Muscle layer of duodenum (tissue), 2 donors: ENCODE data around the gene MARK1.
"Not testable (repeated sequence)": the region's sequence is repeated elsewhere in the genome, so short reads cannot be mapped to it uniquely, and the experiment has no call there.

Experiments
- H3K27ac ChIP-seq: one replicate; pipeline ENCODE4 v1.7.0; 2013; ENCODE audit warnings: mild to moderate bottlenecking, low read length
- H3K27me3 ChIP-seq: one replicate; pipeline ENCODE4 v1.7.0; 2013; ENCODE audit warnings: low read depth, mild to moderate bottlenecking, control low read depth, low read length
- H3K36me3 ChIP-seq, 2 donors: one replicate each; pipeline ENCODE4 v1.7.0; 2013; ENCODE audit warnings: low read length in 2 of 2, control low read depth in 1 of 2, mild to moderate bottlenecking in 1 of 2; ENCODE audit not compliant: insufficient read depth in 2 of 2, control insufficient read depth in 1 of 2
- H3K4me1 ChIP-seq, 2 donors: one replicate each; pipeline ENCODE4 v1.7.0; 2013; ENCODE audit warnings: low read length in 2 of 2, mild to moderate bottlenecking in 2 of 2, control low read depth in 1 of 2, moderate library complexity in 1 of 2; ENCODE audit not compliant: insufficient read depth in 2 of 2, control insufficient read depth in 1 of 2
- H3K4me3 ChIP-seq, 2 donors: one replicate each; pipeline ENCODE4 v1.7.0; 2013; ENCODE audit warnings: low read length in 2 of 2, low read depth in 1 of 2, mild to moderate bottlenecking in 1 of 2
- H3K9me3 ChIP-seq, 2 donors: one replicate each; pipeline ENCODE4 v1.7.0; 2013; ENCODE audit warnings: low read length in 2 of 2, control low read depth in 1 of 2, mild to moderate bottlenecking in 1 of 2; ENCODE audit not compliant: control insufficient read depth in 1 of 2
- donor health status: healthy.

Gene MARK1

DNA sequence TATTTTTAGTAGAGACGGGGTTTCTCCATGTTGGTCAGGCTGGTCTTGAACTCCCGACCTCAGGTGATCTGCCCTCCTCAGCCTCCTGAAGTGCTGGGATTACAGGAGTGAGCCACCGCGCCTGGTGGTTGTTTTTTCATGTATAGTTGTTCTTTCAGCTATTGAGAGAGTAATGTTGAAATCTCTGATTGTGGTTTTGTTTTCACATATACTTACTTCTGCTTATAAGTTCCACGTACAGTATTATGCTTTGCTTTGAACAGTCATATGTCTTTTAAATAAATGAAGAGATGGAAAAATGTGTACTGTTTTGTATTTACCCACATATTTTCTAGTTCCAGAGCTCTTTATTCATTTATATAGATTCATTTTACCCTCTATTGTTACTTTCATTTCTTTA is 44.5 kb downstream of the MARK1 start:
- Histone ChIP-seq H3K9me3 (peaks cover 8 to 13% of the 10 kb centered on the region in 2 donors), H3K36me3 (no peaks in the 10 kb centered on the region), H3K4me1 (no peaks in the 10 kb centered on the region), H3K27me3 (no peaks in the 10 kb centered on the region), H3K27ac (no peak overlapping the region), H3K4me3 (no peak overlapping the region)

DNA sequence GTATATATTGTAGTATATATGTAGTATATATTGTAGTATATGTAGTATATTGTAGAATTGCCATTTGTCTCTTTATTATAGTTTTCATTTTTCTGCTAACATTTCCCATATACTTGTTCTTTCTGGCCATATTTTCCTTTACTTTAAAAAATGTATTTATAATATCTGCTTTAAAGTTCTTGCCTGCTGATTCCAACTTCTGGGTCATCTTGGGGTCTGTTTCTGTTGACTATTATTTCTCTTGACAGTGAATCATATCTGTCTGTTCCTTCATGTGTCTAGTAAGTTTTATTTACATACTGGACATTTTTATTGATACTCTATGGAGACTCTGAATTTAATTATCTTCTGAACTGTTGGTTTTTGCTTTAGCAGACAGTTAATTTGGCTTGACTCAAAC is 45.9 kb downstream of the MARK1 start:
- Histone ChIP-seq H3K4me3 (peak overlapping the region in 1 of 2 donors; percentile 2), H3K27ac (no peak overlapping the region), H3K27me3 (no peaks in the 10 kb centered on the region), H3K4me1 (no peaks in the 10 kb centered on the region), H3K9me3 (peaks cover 8 to 13% of the 10 kb centered on the region in 2 donors), H3K36me3 (no peaks in the 10 kb centered on the region)

DNA sequence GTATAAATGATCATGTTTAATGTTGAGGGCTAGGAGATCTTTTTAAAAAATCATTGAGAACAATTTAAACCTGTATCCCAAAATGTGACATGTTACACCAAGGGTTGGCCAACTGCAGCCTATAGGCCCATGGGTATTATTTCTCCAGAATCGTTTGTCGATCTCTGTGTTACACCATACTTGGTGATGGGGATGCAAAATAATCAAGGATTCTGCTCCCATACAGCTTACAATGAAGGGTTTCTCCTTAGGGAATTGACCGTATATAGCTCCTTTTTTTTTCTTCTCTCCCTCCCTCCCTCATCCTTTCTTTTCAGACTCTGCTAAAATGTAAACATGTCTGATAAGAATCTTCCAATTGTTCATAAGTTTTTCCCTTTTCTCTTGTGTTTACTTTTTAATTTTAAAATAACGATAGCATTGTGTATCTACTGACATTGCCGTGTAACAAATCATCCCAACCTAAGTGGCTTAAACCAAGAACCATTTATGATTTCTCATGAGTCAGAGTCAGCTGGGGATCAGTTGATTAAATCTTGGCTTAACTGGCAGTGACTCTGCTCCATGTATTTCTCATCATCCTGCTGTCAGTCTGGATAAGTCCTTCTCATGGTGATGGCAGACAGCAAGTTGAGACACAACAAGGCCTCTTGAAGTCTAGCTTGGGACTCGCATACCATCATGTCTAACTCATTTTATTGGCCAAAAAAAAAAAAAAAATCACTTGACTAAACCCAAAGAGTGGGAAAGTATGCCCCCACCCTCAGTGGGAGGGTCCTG is 48.0 kb downstream of the MARK1 start:
- Histone ChIP-seq H3K27ac (no peak overlapping the region), H3K4me3 (no peak overlapping the region), H3K9me3 (peaks cover 8 to 13% of the 10 kb centered on the region in 2 donors), H3K36me3 (no peaks in the 10 kb centered on the region), H3K4me1 (no peaks in the 10 kb centered on the region), H3K27me3 (no peaks in the 10 kb centered on the region)

DNA sequence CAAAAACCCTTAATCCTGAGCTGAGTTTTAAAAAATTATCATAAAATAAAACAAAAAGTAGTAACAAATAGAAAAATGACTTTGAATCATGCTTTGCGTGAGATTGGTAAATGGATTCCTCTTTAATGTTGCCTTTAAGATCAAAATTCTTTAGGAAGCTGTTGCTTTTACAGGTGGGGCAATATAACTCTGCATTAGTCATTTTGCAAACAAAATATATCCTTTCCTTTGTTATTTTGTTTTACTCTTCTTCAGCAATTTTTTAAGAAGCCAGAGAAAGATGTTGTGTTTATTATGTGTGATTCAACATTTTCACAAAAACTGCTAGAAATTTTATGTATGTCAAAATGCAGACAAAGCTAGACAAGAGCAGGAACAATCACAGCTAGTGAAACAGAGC is 50.0 kb downstream of the MARK1 start:
- H3K4me1 ChIP-seq, result no peaks in the 10 kb centered on the region
- no peak overlapping the region for H3K27ac ChIP-seq

DNA sequence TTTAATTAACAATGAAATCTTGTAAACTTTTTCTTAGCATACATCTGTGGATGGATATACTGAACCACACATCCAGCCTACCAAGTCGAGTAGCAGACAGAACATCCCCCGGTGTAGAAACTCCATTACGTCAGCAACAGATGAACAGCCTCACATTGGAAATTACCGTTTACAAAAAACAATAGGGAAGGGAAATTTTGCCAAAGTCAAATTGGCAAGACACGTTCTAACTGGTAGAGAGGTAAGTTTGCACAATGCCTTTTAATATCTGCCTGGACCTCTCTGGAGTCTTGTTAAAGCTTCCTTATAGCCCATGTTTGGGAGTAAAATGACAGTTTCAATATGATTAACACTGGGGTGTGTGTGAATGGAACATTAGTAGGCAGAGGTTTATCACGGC is 51.4 kb downstream of the MARK1 start:
- no peak overlapping the region for H3K4me3 ChIP-seq
- no peaks in the 10 kb centered on the region for H3K27me3 ChIP-seq
- no peaks in the 10 kb centered on the region for H3K36me3 ChIP-seq
- no peak overlapping the region for H3K27ac ChIP-seq
- H3K9me3 ChIP-seq, result peaks cover 5 to 8% of the 10 kb centered on the region in 2 donors
- H3K4me1 ChIP-seq, result no peaks in the 10 kb centered on the region

More for the DNA sequence above, 50.0 kb downstream of the MARK1 start:
- no peaks in the 10 kb centered on the region for H3K36me3 ChIP-seq
- H3K4me3 ChIP-seq, result no peak overlapping the region
- no peaks in the 10 kb centered on the region for H3K27me3 ChIP-seq
- peaks cover 8 to 13% of the 10 kb centered on the region in 2 donors for H3K9me3 ChIP-seq

DNA sequence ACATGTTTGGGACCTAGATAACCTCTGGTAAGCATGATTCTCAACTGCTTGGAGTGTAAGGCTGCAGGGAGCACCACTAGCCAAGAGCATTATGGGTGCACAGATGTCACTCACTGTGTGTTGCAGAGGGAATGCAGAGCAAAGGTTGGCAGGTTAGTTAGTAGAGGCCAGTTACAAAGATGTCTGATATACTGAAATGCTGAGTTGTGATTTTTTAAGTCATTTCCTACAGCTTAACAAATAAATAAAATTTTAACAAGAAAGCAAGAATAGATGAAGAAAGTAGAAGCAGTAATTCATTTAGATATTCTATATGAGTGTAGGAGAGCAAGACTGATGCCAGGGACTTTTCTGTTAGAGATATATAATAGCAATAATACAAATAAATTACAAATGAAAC is 64.8 kb downstream of the MARK1 start:
- no peak overlapping the region for H3K4me3 ChIP-seq
- H3K9me3 ChIP-seq, result no peaks in the 10 kb centered on the region
- H3K36me3 ChIP-seq, result peaks cover 0 to 6% of the 10 kb centered on the region in 2 donors
- no peak overlapping the region for H3K27ac ChIP-seq
- H3K4me1 ChIP-seq, result no peaks in the 10 kb centered on the region
- no peaks in the 10 kb centered on the region for H3K27me3 ChIP-seq

DNA sequence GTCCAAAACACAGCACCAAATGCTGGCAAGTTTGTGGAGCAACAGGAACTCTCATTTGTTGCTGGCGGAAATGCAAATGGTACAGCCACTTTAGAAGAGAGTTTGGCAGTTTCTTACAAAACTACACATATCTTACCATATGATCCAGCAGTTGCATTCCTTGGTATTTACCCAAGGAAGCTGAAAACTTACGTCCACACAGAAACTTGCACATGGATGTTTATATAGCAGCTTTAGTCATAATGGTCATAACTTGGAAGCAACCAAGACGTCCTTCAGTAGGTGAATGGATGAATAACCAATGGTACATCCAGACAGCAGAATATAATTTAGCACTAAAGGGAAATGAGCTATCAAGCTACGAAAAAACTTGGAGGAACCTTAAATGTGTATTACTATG is 66.4 kb downstream of the MARK1 start:
- Histone ChIP-seq H3K27ac (no peak overlapping the region), H3K36me3 (peaks cover 0 to 6% of the 10 kb centered on the region in 2 donors), H3K27me3 (no peaks in the 10 kb centered on the region), H3K4me1 (no peaks in the 10 kb centered on the region), H3K4me3 (no peak overlapping the region), H3K9me3 (no peaks in the 10 kb centered on the region)

DNA sequence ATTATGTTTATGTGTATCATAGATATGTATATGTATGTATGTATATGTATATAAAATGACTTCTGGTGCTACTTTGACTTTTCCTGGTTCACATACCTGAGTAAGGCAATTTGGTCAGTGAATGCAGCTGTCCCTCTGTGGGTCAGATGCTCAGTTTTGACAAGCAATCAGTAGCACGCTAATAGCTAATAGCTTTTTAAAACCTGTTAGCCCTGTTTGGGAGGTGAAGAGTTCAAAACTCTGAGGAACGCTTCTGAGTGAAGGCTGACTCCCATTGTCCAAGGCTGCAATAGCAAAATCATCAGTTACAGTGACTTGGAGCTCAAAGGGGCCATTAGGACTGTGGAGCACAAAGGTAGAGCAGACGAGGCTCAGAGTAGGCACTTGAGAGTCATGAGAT is 67.2 kb downstream of the MARK1 start:
- H3K4me3 ChIP-seq, result no peak overlapping the region
- H3K27me3 ChIP-seq, result no peaks in the 10 kb centered on the region
- peaks cover 0 to 6% of the 10 kb centered on the region in 2 donors for H3K36me3 ChIP-seq
- no peaks in the 10 kb centered on the region for H3K9me3 ChIP-seq
- H3K27ac ChIP-seq, result no peak overlapping the region
- H3K4me1 ChIP-seq, result no peaks in the 10 kb centered on the region

DNA sequence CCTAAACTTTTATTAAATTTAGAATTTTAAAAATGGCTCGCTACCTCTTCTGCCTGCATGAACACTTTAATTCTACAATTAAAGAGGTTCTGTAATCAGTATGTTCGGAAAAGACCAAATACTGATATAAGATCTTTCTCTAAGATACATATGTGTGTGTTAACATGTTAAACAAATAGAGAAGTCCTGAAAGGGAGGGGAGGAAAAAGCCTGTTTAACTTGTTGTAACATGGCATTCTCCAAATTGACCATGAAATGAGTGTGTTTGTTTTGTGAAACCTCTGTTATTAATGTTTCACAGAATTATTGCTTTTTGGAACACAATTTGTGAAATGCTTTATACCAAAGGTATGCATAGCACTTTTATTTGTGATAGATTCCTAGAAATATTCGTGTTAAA is 77.0 kb downstream of the MARK1 start:
- H3K27ac ChIP-seq, result no peak overlapping the region
- H3K27me3 ChIP-seq, result no peaks in the 10 kb centered on the region

DNA sequence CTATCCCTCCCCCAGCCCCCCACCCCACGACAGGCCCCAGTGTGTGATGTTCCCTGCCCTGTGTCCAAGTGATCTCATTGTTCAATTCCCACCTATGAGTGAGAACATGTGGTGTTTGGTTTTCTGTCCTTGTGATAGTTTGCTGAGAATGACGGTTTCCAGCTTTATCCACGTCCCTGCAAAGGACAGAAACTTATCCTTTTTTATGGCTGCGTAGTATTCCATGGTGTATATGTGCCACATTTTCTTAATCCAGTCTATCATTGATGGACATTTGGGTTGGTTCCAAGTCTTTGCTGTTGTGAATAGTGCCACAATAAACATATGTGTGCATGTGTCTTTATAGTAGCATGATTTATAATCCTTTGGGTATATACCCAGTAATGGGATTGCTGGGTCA is 77.7 kb downstream of the MARK1 start:
- H3K9me3 ChIP-seq, H3K36me3 ChIP-seq, H3K4me1 ChIP-seq, H3K27ac ChIP-seq, H3K27me3 ChIP-seq, H3K4me3 ChIP-seq: not testable (repeated sequence)

More for the DNA sequence above, 77.0 kb downstream of the MARK1 start:
- H3K36me3 ChIP-seq, result no peaks in the 10 kb centered on the region
- H3K4me3 ChIP-seq, result no peak overlapping the region
- H3K9me3 ChIP-seq, result no peaks in the 10 kb centered on the region
- H3K4me1 ChIP-seq, result no peaks in the 10 kb centered on the region

DNA sequence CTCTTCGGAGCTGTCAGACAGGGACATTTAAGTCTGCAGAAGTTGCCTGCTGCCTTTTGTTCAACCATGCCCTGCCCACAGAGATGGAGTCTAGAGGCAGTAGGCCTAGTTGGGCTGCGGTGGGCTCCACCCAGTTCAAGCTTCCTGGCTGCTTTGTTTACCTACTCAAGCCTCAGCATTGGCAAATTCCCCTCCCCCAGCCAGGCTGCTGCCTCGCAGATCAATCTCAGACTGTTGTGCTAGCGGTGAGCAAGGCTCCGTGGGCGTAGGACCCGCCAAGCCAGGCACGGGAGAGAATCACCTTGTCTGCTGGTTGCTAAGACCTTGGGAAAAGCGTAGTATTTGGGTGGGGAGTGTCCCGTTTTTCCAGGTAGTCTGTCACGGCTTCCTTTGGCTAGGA is 83.2 kb downstream of the MARK1 start:
- not testable (repeated sequence) for H3K36me3 ChIP-seq, H3K27ac ChIP-seq, H3K9me3 ChIP-seq, H3K4me3 ChIP-seq, H3K27me3 ChIP-seq, H3K4me1 ChIP-seq

DNA sequence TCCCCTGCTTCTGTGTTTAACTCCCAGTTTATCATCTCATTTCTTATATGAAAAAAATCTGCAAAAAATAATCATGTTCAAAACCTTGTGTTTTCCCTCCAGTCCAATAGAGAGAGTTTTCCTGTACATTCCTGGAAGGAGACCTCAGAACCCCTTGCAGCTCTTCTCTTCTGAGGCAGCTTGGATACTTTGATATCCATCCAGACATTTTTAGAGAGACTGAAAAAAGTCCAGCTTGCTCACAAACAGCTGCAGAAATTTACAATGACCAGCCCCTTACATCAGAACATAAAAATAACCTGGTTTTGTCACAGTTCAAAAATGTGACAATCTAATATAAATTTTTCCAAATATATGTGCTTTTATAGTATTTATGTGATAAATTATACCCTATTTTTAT is 88.9 kb downstream of the MARK1 start:
- H3K9me3 ChIP-seq, result no peaks in the 10 kb centered on the region
- no peaks in the 10 kb centered on the region for H3K27me3 ChIP-seq
- peaks cover 0 to 4% of the 10 kb centered on the region in 2 donors for H3K36me3 ChIP-seq
- H3K4me3 ChIP-seq, result no peak overlapping the region
- no peak overlapping the region for H3K27ac ChIP-seq
- H3K4me1 ChIP-seq, result no peaks in the 10 kb centered on the region
